ENCODE data around the gene ZNF740.
"Not testable (repeated sequence)": the region's sequence is repeated elsewhere in the genome, so short reads cannot be mapped to it uniquely, and the experiment has no call there.

ZNF740 gene

GRCh38 chr12:53174881-53175491, 5.5 kb upstream of the ZNF740 start:
- no peak for DNase-seq

GRCh38 chr12:53176750-53177149, 3.8 kb upstream of the ZNF740 start:
- DNase-seq, result no peak

GRCh38 chr12:53177447-53177846, 3.1 kb upstream of the ZNF740 start:
- not testable (repeated sequence) for DNase-seq

GRCh38 chr12:53178803-53179202, 1.7 kb upstream of the ZNF740 start:
- not testable (repeated sequence) for DNase-seq

GRCh38 chr12:53179687-53180219, 769 bp upstream of the ZNF740 start:
- DNase-seq, result no peak

GRCh38 chr12:53180931-53181645, 566 bp downstream of the ZNF740 start:
- DNase-seq, result peak; percentile 84

- DNase-seq, result no peak
Observed at GRCh38 chr12:53181935-53182334, 1.4 kb downstream of the ZNF740 start.

- DNase-seq, result no peak
Observed at GRCh38 chr12:53182903-53183302, 2.4 kb downstream of the ZNF740 start.

GRCh38 chr12:53184828-53185227, 4.3 kb downstream of the ZNF740 start:
- no peak for DNase-seq

GRCh38 chr12:53185582-53186153, 5.1 kb downstream of the ZNF740 start:
- DNase-seq, result no peak

- no peak for DNase-seq
Observed at GRCh38 chr12:53186745-53187144, 6.2 kb downstream of the ZNF740 start.

GRCh38 chr12:53187145-53187899, 6.8 kb downstream of the ZNF740 start:
- no peak for DNase-seq

GRCh38 chr12:53190108-53190729, 9.7 kb downstream of the ZNF740 start:
- no peak for DNase-seq

- no peak for DNase-seq
Observed at GRCh38 chr12:53191096-53191884, 10.8 kb downstream of the ZNF740 start.

- DNase-seq, result no peak
Observed at GRCh38 chr12:53191885-53192530, 11.5 kb downstream of the ZNF740 start.

- DNase-seq, result no peak
Observed at GRCh38 chr12:53192531-53193021, 12.1 kb downstream of the ZNF740 start.

GRCh38 chr12:53193040-53193439, 12.5 kb downstream of the ZNF740 start:
- no peak for DNase-seq

GRCh38 chr12:53193985-53194716, 13.6 kb downstream of the ZNF740 start:
- no peak for DNase-seq

- no peak for DNase-seq
Observed at GRCh38 chr12:53194973-53195372, 14.5 kb downstream of the ZNF740 start.

Measured in NK-92 treated with Interleukin-12 subunit alpha and Interleukin-12 subunit beta, amount 100 ng/mL, for 24 hours (cell line).